HepG2 (cell line): ENCODE data around the gene PNLIPRP2. TPM values are rescaled to one million over a fixed set of nuclear protein-coding genes. Genes with fewer than 3 reads are reported as not detected.

ENCODE experiments used
- ATAC-seq: fragments of 200-7000 bp; cut with Tn5 transposase; 3 replicates; pipeline ENCODE4 v1.9.1; 2020; ENCODE audit warnings: mild to moderate bottlenecking, moderate library complexity
- BruUV-seq: library from RNA; stranded (reverse); fragments of 400-500 nt; replicated peaks from 2 replicates; lab custom pipeline; 2021; lab: Mats Ljungman, UMichigan
- CTCF ChIA-PET: fragments of 300-600 bp; formaldehyde crosslinking; extraction: SDS; loops from one replicate; lab custom pipeline; 2021; ENCODE audit warnings: low total read pairs, inconsistent platforms, low intra/inter-chr PET ratio; lab: Yijun Ruan, JAX
- POLR2A ChIA-PET: fragments of 350-600 bp; sonication (Branson Sonifier 250); formaldehyde crosslinking; loops from one replicate; lab custom pipeline; 2020; ENCODE audit warnings: antibody characterized with exemption, inconsistent platforms; lab: Yijun Ruan, JAX
- DNase-seq: peaks from one replicate; pipeline ENCODE4 v3.0.0-alpha.2; 2015; ENCODE audit warnings: low spot score
- FAIRE-seq: peaks from 3 replicates; lab custom pipeline; 2011; peaks lifted over from hg19 to GRCh38; lab: Jason Lieb, UNC
- H2AFZ ChIP-seq: one replicate; pipeline ENCODE4 v1.6.1; 2011; ENCODE audit warnings: low read length, inconsistent platforms
- H3K27ac ChIP-seq: fragments of 300-600 bp; 3 replicates; pipeline ENCODE4 v1.8.0; 2011; ENCODE audit warnings: mixed run types, mild to moderate bottlenecking, mixed read lengths, low read length, inconsistent platforms; ENCODE audit not compliant: insufficient read depth; ENCODE audit errors: extremely low read length
- H3K27me3 ChIP-seq, 2 experiments: fragments of 200-600 bp in 1 of 2; 2 replicates in 1 of 2; 3 replicates in 1 of 2; pipeline versions ENCODE4 v1.6.0 to v1.8.0; 2011; ENCODE audit warnings: low read length in 2 of 2, mild to moderate bottlenecking in 2 of 2, moderate library complexity in 2 of 2, inconsistent platforms in 1 of 2; ENCODE audit not compliant: insufficient read depth in 2 of 2, control insufficient read depth in 1 of 2
- H3K36me3 ChIP-seq, 2 experiments: fragments of 200-600 bp in 1 of 2; replicated peaks in 1 of 2; 2 replicates in 1 of 2; 3 replicates in 1 of 2; pipeline versions ENCODE4 v1.5.1 to v1.8.0; 2011; ENCODE audit warnings: low read length in 2 of 2, inconsistent platforms in 1 of 2; ENCODE audit not compliant: insufficient read depth in 2 of 2, control insufficient read depth in 1 of 2
- H3K4me1 ChIP-seq: 2 replicates; pipeline ENCODE4 v1.5.1; 2012; ENCODE audit warnings: low read length, inconsistent platforms; ENCODE audit not compliant: insufficient read depth
- H3K4me2 ChIP-seq: 2 replicates; pipeline ENCODE4 v1.6.0; 2011; ENCODE audit warnings: low read depth, low read length, inconsistent platforms
- H3K4me3 ChIP-seq, 3 experiments: fragments of 200-600 bp in 1 of 3; sonication (generic), shearing (Covaris generic) in 1 of 3; replicated peaks in 1 of 3; 2 replicates each; pipeline ENCODE4 v1.5.1; 2011 to 2016; ENCODE audit warnings: low read length in 3 of 3, inconsistent platforms in 2 of 3, low read depth in 2 of 3, mild to moderate bottlenecking in 2 of 3, control low read depth in 1 of 3, mixed read lengths in 1 of 3; ENCODE audit not compliant: insufficient read depth in 1 of 3
- H3K79me2 ChIP-seq: one replicate; pipeline ENCODE4 v1.6.1; 2011; ENCODE audit warnings: low read length, inconsistent platforms; ENCODE audit not compliant: insufficient read depth
- H3K9ac ChIP-seq: 2 replicates; pipeline ENCODE4 v1.6.0; 2011; ENCODE audit warnings: mild to moderate bottlenecking, low read depth, low read length, inconsistent platforms; ENCODE audit not compliant: insufficient read depth
- H3K9me3 ChIP-seq: 2 replicates; pipeline ENCODE4 v1.5.1; 2012; ENCODE audit warnings: mild to moderate bottlenecking, low read length
- H4K20me1 ChIP-seq: 2 replicates; pipeline ENCODE4 v1.6.0; 2011; ENCODE audit warnings: inconsistent platforms, mild to moderate bottlenecking, low read length, moderate library complexity; ENCODE audit not compliant: insufficient read depth
- ATF7 ChIP-seq, 2 experiments: fragments of 450-650 bp in 1 of 2; sonication (generic) in 1 of 2; formaldehyde crosslinking in 1 of 2; IDR thresholded peaks; 2 replicates each; pipeline versions ENCODE4 v1.4.0 to v1.6.1; 2016 to 2020; ENCODE audit warnings: antibody characterized with exemption in 1 of 2, mild to moderate bottlenecking in 1 of 2, missing genetic modification reagents in 1 of 2
- CAMTA2 ChIP-seq: sonication (generic); formaldehyde crosslinking; IDR thresholded peaks from 2 replicates; pipeline ENCODE4 v1.4.0; 2020; ENCODE audit warnings: mild to moderate bottlenecking, missing genetic modification reagents, borderline replicate concordance
- CERS6 ChIP-seq: sonication (generic); formaldehyde crosslinking; IDR thresholded peaks from 2 replicates; pipeline ENCODE4 v1.5.0; 2020; ENCODE audit warnings: missing genetic modification reagents
- ELF1 ChIP-seq: sonication (generic); formaldehyde crosslinking; IDR thresholded peaks from 2 replicates; pipeline ENCODE4 v1.4.0; 2020; ENCODE audit warnings: missing genetic modification reagents
- IRX3 ChIP-seq: sonication (generic); formaldehyde crosslinking; IDR thresholded peaks from 2 replicates; pipeline ENCODE4 v1.8.1; 2023; ENCODE audit warnings: mild to moderate bottlenecking, low read depth, missing genetic modification reagents, borderline replicate concordance
- ZBTB10 ChIP-seq: sonication (generic); formaldehyde crosslinking; IDR thresholded peaks from 2 replicates; pipeline ENCODE4 v1.4.0; 2020; ENCODE audit warnings: missing genetic modification reagents, borderline replicate concordance
- ZEB1 ChIP-seq: IDR thresholded peaks from 2 replicates; pipeline ENCODE4 v1.6.1; 2012; ENCODE audit warnings: mild to moderate bottlenecking, low read depth, inconsistent platforms; ENCODE audit not compliant: insufficient replicate concordance
- ZNF883 ChIP-seq: sonication (generic); formaldehyde crosslinking; IDR thresholded peaks from 2 replicates; pipeline ENCODE4 v1.5.1; 2020; ENCODE audit warnings: mild to moderate bottlenecking, missing genetic modification reagents; ENCODE audit errors: not compliant biosample characterization
- WGBS: methylation state at CpG from one replicate; pipeline ENCODE4 v1.1.6; 2017; ENCODE audit warnings: low lambda C conversion rate; 5-methylcytosine and 5-hydroxymethylcytosine counted together
- in situ Hi-C: cut with HindIII; loops from 2 replicates; pipeline ENCODE4 v1.10.0; 2017; ENCODE audit warnings: low pct_unique_long_range_greater_than_20kb; ENCODE audit not compliant: extremely low pct_ligation_motif_present
- intact Hi-C: fragments of 100-400 bp; cut with micrococcal nuclease; formaldehyde crosslinking; loops from one replicate; pipeline ENCODE4 v1.10.0; 2022; ENCODE audit not compliant: unreplicated experiment
- polyA plus RNA-seq, 8 experiments: library from polyadenylated mRNA; depleted of rRNA in 3 of 8; stranded (reverse) in 7 of 8; unstranded in 1 of 8; fragments of >200 nt; fragmentation: Illumina TruSeq in 4 of 8; extraction: Trizol in 4 of 8; gene quantifications; 2 replicates each; pipeline versions ENCODE4 v1.2.1 to v1.2.3, GENCODE V29; 2011 to 2016; ENCODE audit warnings: low read depth in 4 of 8, missing spikeins in 1 of 8, mixed read lengths in 1 of 8; ENCODE audit not compliant: insufficient read depth in 1 of 8
- total RNA-seq, 5 experiments: library from RNA; depleted of rRNA; stranded (reverse); fragments of >200 nt; fragmentation: Illumina TruSeq; extraction: Trizol; gene quantifications; 2 replicates each; pipeline ENCODE4 v1.2.3, GENCODE V29; 2016; ENCODE audit warnings: low read depth in 1 of 5

The PNLIPRP2 gene
- total and polyA plus RNA-seq, 2 of the 13 experiments (the other 11 are each of a cell fraction or from before 2014, with no cell fraction given), result 0.21 to 0.97 TPM

GRCh38 chr10:116653885-116654284 lies 33.1 kb downstream of the PNLIPRP2 start:
- no peaks in the 10 kb centered on the region for H3K4me1 ChIP-seq
- H3K79me2 ChIP-seq, result no peaks in the 10 kb centered on the region
- ATAC-seq (no peak), DNase-seq (no peak), FAIRE-seq (no peak)
- no peak overlapping the region for H3K9ac ChIP-seq
- no TSS peak for BruUV-seq
- H3K27me3 ChIP-seq, result peaks cover 0 to 1% of the 10 kb centered on the region in 2 experiments; a peak in 1 of 5 replicates
- no peak overlapping the region for H3K27ac ChIP-seq
- no peaks in the 10 kb centered on the region for H3K9me3 ChIP-seq
- TF ChIP-seq ELF1 (CRISPR knock-in tag), result no peak
- no peak for TF ChIP-seq CAMTA2
- peak; percentile 96 for TF ChIP-seq ATF7 (IDR thresholded peaks at IDR 0.05)
- TF ChIP-seq ATF7 (CRISPR knock-in tag; IDR thresholded peaks at IDR 0.05), result no peak
- no peak for TF ChIP-seq ZEB1
- TF ChIP-seq ZBTB10 (CRISPR knock-in tag), result no peak
- no peak for TF ChIP-seq ZNF883 (CRISPR knock-in tag)
- no peak for TF ChIP-seq IRX3
- TF ChIP-seq CERS6 (CRISPR knock-in tag), result no peak
- ChIA-PET CTCF (no interaction called here), POLR2A (no interaction called here)
- H4K20me1 ChIP-seq, result no peaks in the 10 kb centered on the region
- intact Hi-C loops, result no loop called here
- in situ Hi-C loops, result no loop called here
- no peaks in the 10 kb centered on the region for H3K36me3 ChIP-seq
- 19% methylated on average over 1 of the region's 1 CpG for WGBS
- no peak overlapping the region for H3K4me2 ChIP-seq
- H2AFZ ChIP-seq, result no peak overlapping the region
- no peak overlapping the region for H3K4me3 ChIP-seq
